GM12892 (cell line): Measurements from ENCODE around the gene NMRK1.

Experiments
- POLR2A ChIP-seq: IDR thresholded peaks from 2 replicates; pipeline ENCODE4 v1.6.1; 2011; ENCODE audit warnings: low read depth, low read length, control low read depth
- POLR2AphosphoS5 ChIP-seq: IDR thresholded peaks from 2 replicates; pipeline ENCODE4 v1.6.1; 2011; ENCODE audit warnings: low read depth, low read length, control low read depth

DNA sequence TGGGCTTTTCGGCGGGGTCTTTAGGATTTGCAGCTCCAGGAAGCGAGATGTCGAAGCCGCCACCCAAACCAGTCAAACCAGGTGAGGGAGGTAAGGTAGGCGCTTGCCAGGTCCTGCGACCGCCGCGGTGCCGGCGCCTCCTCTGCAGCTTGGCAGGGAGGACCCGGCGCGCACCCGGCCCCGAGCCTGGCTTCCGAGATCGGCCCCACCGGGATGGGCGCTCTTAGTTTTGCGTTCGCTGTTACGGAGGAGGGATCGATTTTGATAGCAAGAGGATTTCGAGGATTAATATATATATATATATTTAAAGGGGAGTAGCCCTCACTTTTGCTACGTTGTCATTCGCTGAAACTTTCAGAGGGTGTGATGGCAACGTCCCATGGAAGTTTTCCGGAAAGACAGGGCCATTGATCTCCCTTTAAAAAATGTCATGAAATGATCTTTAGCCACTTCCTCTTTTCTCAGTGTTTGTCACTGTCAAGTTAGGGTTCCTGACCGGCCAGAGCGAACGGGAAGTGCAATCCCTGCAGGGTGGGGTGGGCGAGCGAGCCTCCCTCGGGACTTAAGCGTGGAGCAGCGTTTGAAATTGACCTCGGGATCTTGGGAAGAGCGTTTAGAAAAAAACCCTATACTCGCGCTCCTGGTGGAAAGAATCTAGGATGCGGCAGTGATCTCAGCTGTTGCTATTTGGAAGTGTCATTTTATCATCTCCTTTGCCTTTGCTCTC lies 854 bp upstream of the NMRK1 start:
- TF ChIP-seq POLR2AphosphoS5 (no peak), POLR2A (no peak; the same call in 1 of the 2 replicates)
